Measurements from ENCODE around the gene MBD3L3.
"Not testable (repeated sequence)": the region's sequence is repeated elsewhere in the genome, so short reads cannot be mapped to it uniquely, and the experiment has no call there.

Gene MBD3L3

DNA sequence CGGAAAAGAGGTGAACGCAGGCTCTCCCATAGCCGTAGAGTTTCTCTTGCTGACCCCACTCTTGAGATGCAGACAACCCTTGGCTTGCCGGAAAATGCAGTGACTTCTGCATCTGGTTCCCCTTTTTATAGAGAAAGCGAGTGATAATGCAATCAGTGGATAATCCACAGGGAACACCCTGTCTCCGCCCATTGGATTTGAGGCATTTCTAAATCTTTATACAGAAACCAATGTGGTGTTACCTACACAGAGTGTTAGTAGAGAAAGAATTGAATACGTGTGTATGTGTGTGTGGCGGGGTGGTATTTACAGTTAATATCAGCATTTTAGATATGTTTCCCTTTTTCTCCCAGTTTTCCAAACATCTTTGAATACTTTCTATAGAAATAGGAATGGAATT is at the start of gene MBD3L3:
Gene MBD3L3 (minus strand): TSS at position 101 of the 400 bp plus-strand sequence. CDS start 71 bp downstream, at position 30.
- not testable (repeated sequence) for H3K9ac ChIP-seq (ENCODE audit: low read depth, low read length); H3K27me3 ChIP-seq (ENCODE audit: insufficient read depth, low read length, poor library complexity); H3K36me3 ChIP-seq (ENCODE audit: insufficient read depth, low read length); H3K27ac ChIP-seq (ENCODE audit: low read length); H3K9me3 ChIP-seq (ENCODE audit: insufficient read depth, low read length, severe bottlenecking); H3K4me3 ChIP-seq (ENCODE audit: low read depth in 1 of 2, low read length in 2 of 2); ATAC-seq (ENCODE audit: insufficient read depth, low read depth); H4K20me1 ChIP-seq (ENCODE audit: insufficient read depth, low read length); H3K4me2 ChIP-seq (ENCODE audit: insufficient read depth, low read length); H3K79me2 ChIP-seq (ENCODE audit: insufficient read depth, low read length); H3K4me1 ChIP-seq (ENCODE audit: insufficient read depth, low read length); H2AFZ ChIP-seq (ENCODE audit: low read depth, low read length); DNase-seq

DNA sequence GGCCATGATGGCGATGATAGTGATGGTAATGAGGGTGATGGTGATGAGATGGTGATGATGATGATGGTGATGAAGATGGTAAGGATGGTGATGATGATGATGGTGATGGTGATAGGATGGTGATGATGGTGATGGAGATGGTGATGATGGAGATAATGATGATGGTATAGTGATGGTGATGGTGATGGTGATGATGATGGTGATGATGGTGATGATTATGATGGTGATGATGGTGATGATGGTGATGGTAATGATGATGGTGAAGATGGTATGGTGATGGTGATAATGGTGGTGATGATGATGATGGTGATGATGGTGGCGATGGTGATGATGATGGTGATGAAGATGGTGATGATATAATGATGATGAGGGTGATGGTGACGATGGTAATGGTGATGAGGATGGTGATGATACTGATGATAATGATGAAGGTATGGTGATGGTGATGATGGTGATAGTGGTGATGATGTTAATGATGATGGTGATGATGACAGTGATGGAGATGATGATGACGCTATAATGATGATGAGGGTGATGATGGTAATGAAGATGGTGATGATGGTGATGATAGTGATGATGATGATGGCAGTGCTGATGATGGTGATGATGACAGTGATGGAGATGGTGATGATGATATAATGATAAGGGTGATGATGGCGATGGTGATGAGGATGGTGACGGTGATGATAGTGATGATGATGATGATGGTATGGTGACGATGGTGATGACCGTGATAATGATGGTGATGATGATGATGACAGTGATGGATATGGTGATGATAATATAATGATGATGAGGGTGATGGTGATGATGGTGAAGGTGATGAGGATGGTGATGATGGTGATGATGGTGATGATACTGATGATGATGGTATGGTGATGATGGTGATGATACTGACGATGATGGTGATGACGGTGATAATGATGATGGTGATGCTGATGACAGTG is 48.5 kb upstream of the MBD3L3 start:
- Histone ChIP-seq H3K27me3 (ENCODE audit: insufficient read depth, low read length, poor library complexity) (no peaks in the 10 kb centered on the region), H3K36me3 (ENCODE audit: insufficient read depth, low read length) (no peaks in the 10 kb centered on the region), H4K20me1 (ENCODE audit: insufficient read depth, low read length) (no peaks in the 10 kb centered on the region), H3K4me2 (ENCODE audit: insufficient read depth, low read length) (no peak overlapping the region), H3K9ac (ENCODE audit: low read depth, low read length) (no peak overlapping the region), H3K79me2 (ENCODE audit: insufficient read depth, low read length) (no peaks in the 10 kb centered on the region), H2AFZ (ENCODE audit: low read depth, low read length) (no peak overlapping the region), H3K4me3 (ENCODE audit: low read depth in 1 of 2, low read length in 2 of 2) (no peak overlapping the region), H3K27ac (ENCODE audit: low read length) (no peak overlapping the region), H3K4me1 (ENCODE audit: insufficient read depth, low read length) (peaks cover 5% of the 10 kb centered on the region), H3K9me3 (ENCODE audit: insufficient read depth, low read length, severe bottlenecking) (no peaks in the 10 kb centered on the region)
- TF ChIP-seq, protein P1, sequence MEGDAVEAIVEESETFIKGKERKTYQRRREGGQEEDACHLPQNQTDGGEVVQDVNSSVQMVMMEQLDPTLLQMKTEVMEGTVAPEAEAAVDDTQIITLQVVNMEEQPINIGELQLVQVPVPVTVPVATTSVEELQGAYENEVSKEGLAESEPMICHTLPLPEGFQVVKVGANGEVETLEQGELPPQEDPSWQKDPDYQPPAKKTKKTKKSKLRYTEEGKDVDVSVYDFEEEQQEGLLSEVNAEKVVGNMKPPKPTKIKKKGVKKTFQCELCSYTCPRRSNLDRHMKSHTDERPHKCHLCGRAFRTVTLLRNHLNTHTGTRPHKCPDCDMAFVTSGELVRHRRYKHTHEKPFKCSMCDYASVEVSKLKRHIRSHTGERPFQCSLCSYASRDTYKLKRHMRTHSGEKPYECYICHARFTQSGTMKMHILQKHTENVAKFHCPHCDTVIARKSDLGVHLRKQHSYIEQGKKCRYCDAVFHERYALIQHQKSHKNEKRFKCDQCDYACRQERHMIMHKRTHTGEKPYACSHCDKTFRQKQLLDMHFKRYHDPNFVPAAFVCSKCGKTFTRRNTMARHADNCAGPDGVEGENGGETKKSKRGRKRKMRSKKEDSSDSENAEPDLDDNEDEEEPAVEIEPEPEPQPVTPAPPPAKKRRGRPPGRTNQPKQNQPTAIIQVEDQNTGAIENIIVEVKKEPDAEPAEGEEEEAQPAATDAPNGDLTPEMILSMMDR (IDR thresholded peaks at IDR 0.05; ENCODE audit: borderline replicate concordance, extremely low read depth, low read length, poor library complexity, severe bottlenecking) = no peak
- no peak for TF ChIP-seq EZH2 (IDR thresholded peaks at IDR 0.05; ENCODE audit: borderline replicate concordance, low read depth, low read length, severe bottlenecking)
- no peak for DNase-seq
- ATAC-seq (ENCODE audit: insufficient read depth, low read depth) = no peak

DNA sequence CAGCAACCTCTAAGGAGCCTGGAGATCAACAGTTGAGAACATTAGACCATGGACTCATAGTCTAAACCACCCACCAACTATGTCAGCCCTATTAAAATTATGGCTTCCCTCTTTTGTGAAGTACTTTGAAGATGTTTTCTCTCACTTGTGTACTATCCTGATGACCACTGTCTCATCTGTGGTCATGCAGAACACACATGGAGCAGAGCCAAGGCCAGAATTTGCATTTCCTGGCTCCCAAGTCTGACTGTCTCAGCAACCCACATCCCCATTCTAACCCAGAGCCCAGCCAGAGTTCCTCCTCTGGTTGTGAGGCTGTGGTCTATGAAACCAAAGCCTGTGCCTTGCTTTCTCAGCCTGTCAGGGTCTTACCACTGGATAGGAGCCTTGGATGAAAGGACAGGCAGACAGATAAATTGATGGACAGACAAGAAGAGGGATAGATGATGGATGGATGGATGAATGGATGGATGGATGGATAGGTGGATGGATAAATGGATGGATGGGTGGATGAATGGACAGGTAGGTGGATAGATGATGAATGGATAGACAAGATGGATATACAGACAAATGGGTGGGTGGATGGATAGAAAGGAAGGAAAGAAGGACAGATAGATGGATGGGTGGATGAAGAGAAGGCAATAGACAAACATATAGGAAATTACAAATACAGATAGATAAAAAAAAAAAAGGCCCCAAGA is 46.4 kb upstream of the MBD3L3 start:
- no peak overlapping the region for H3K4me2 ChIP-seq (ENCODE audit: insufficient read depth, low read length)
- H3K27me3 ChIP-seq (ENCODE audit: insufficient read depth, low read length, poor library complexity) = no peaks in the 10 kb centered on the region

More for the DNA sequence above, 46.4 kb upstream of the MBD3L3 start:
- no peak for DNase-seq
- Histone ChIP-seq H3K9ac (ENCODE audit: low read depth, low read length) (no peak overlapping the region), H2AFZ (ENCODE audit: low read depth, low read length) (no peak overlapping the region), H4K20me1 (ENCODE audit: insufficient read depth, low read length) (no peaks in the 10 kb centered on the region), H3K79me2 (ENCODE audit: insufficient read depth, low read length) (no peaks in the 10 kb centered on the region), H3K9me3 (ENCODE audit: insufficient read depth, low read length, severe bottlenecking) (no peaks in the 10 kb centered on the region), H3K4me1 (ENCODE audit: insufficient read depth, low read length) (peaks cover 17% of the 10 kb centered on the region), H3K4me3 (ENCODE audit: low read depth in 1 of 2, low read length in 2 of 2) (no peak overlapping the region), H3K27ac (ENCODE audit: low read length) (no peak overlapping the region), H3K36me3 (ENCODE audit: insufficient read depth, low read length) (no peaks in the 10 kb centered on the region)
- ATAC-seq (ENCODE audit: insufficient read depth, low read depth) = no peak
- TF ChIP-seq EZH2 (IDR thresholded peaks at IDR 0.05; ENCODE audit: borderline replicate concordance, low read depth, low read length, severe bottlenecking) = no peak
- TF ChIP-seq, protein P1 (IDR thresholded peaks at IDR 0.05; ENCODE audit: borderline replicate concordance, extremely low read depth, low read length, poor library complexity, severe bottlenecking) = no peak
